ENCODE data around the gene SAMM50.

SAMM50 gene

DNA sequence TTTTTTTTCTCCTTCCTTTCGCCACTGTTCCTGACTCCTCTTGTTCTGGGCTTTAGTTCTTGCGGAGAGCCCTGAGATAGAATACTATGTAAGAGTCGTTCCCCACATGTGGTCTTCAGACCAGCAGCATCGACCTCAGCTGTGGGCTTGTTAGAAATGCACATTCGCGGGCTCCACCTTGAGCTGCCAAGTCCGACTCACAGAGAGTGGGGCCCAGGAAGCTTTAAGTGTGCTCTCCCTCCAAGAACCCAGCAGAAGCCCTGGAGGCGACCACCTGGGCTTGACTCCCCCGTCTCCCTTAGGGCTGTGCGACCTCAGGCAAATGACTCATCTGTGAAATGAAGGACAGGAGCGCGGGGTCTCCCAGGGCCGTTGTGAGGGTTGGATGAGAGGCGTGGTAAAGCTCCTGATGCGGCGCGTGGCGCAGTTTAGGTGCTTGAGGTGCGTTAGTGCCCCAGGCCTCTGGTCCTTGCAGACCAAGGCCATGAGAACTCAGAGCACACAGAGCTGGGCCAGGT lies 18.8 kb downstream of the SAMM50 start:
- no peak for TF ChIP-seq RARB (CRISPR knock-in tag; IDR thresholded peaks at IDR 0.05)
- no peak for ATAC-seq

DNA sequence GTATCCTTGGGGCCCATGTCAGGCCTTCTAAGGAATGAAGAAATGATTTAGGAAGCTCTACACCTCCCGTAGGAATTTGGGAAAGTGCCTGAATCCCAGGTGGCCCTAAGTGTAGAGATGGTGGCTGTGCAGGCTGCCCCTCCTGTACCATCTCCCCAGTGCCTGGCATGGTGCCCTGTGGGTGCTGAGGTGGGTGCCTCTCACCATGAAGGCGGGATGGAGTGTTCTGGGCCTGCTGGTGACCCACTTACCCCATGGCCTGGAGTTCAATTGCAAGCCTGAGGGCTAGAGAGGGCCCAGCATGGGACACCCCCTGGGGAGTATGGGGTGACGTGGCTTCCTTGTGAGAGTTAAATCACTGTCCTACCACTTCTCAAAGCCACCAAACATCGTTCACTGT lies 19.8 kb downstream of the SAMM50 start:
- TF ChIP-seq ZNF8 (CRISPR knock-in tag; IDR thresholded peaks at IDR 0.05) (no peak), ZNF70 (CRISPR knock-in tag; IDR thresholded peaks at IDR 0.05) (no peak), TOX (CRISPR knock-in tag; IDR thresholded peaks at IDR 0.05; ENCODE audit: borderline replicate concordance) (no peak), GLIS3 (CRISPR knock-in tag; IDR thresholded peaks at IDR 0.05) (no peak), ESRRG (CRISPR knock-in tag; IDR thresholded peaks at IDR 0.05) (no peak), ZFP3 (CRISPR knock-in tag; IDR thresholded peaks at IDR 0.05) (no peak), ZNF565 (CRISPR knock-in tag; conservative IDR thresholded peaks at IDR 0.05; ENCODE audit: low read depth) (no peak), PPARA (CRISPR knock-in tag; IDR thresholded peaks at IDR 0.05; ENCODE audit: borderline replicate concordance) (no peak), ARNTL (CRISPR knock-in tag; IDR thresholded peaks at IDR 0.05; ENCODE audit: borderline replicate concordance, low read depth) (no peak), TCF4 (CRISPR knock-in tag; IDR thresholded peaks at IDR 0.05; ENCODE audit: borderline replicate concordance) (no peak), ZFP30 (CRISPR knock-in tag; IDR thresholded peaks at IDR 0.05) (no peak), SNAI2 (CRISPR knock-in tag; IDR thresholded peaks at IDR 0.05) (no peak), BACH2 (CRISPR knock-in tag; IDR thresholded peaks at IDR 0.05; ENCODE audit: borderline replicate concordance) (no peak), ISL1 (CRISPR knock-in tag; IDR thresholded peaks at IDR 0.05) (no peak), OSR1 (CRISPR knock-in tag; IDR thresholded peaks at IDR 0.05) (no peak), RARB (CRISPR knock-in tag; IDR thresholded peaks at IDR 0.05) (no peak), CSDC2 (CRISPR knock-in tag; IDR thresholded peaks at IDR 0.05) (no peak)
- TF ChIP-seq, protein P1, sequence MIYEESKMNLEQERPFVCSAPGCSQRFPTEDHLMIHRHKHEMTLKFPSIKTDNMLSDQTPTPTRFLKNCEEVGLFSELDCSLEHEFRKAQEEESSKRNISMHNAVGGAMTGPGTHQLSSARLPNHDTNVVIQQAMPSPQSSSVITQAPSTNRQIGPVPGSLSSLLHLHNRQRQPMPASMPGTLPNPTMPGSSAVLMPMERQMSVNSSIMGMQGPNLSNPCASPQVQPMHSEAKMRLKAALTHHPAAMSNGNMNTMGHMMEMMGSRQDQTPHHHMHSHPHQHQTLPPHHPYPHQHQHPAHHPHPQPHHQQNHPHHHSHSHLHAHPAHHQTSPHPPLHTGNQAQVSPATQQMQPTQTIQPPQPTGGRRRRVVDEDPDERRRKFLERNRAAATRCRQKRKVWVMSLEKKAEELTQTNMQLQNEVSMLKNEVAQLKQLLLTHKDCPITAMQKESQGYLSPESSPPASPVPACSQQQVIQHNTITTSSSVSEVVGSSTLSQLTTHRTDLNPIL (CRISPR knock-in tag; IDR thresholded peaks at IDR 0.05; ENCODE audit: low read depth): no peak
- TF ChIP-seq, protein P2, sequence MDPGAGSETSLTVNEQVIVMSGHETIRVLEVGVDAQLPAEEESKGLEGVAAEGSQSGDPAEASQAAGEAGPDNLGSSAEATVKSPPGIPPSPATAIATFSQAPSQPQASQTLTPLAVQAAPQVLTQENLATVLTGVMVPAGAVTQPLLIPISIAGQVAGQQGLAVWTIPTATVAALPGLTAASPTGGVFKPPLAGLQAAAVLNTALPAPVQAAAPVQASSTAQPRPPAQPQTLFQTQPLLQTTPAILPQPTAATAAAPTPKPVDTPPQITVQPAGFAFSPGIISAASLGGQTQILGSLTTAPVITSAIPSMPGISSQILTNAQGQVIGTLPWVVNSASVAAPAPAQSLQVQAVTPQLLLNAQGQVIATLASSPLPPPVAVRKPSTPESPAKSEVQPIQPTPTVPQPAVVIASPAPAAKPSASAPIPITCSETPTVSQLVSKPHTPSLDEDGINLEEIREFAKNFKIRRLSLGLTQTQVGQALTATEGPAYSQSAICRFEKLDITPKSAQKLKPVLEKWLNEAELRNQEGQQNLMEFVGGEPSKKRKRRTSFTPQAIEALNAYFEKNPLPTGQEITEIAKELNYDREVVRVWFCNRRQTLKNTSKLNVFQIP (CRISPR knock-in tag; IDR thresholded peaks at IDR 0.05; ENCODE audit: borderline replicate concordance, low read depth): no peak
- ATAC-seq: no peak

DNA sequence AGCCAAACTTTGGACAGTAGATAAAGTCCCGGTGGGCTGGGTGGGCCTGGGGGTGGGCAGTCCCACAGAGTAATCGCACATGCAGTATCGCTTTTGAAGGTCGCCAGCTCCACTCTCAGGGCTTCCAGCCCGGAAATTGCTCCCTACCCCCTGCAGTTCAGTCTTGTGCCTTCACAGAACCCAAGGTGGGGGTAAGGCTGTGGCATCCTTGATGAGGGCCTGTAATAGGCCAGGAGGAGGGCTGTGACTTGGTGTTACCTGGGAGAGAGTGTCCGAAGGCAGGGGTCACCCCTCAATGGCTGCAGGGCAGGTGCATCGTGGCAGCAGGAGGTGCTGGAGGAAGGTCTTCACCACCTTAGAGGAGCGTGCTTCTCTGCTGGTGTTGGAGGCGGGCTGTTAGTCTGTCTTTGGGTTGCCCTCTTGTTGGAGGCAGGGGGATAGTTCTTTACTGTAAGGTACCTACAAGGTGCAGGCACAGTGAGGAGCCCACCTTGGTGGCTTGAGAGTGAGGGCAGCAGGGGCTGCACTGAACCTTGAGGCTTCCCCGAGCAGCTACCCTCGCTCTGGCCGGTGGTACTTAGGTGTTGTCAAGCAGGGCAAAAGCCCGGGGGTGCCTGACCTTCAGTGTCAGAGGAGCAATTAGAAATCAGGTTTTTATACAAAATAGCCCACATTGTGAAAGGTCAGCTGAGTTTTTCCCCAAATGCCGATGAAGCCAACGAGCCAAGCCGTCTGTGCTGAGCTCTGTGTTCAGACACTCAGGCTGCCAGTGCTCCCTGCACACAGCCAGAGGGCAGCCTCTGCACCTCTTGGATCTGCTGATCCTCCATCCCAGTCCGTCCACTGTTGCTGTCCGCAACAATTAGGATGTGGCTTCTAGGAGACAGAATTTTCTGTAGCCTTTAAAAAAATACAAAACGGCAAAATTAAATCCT lies 21.9 kb downstream of the SAMM50 start:
- TF ChIP-seq TOX (CRISPR knock-in tag; IDR thresholded peaks at IDR 0.05; ENCODE audit: borderline replicate concordance) (no peak), ISL1 (CRISPR knock-in tag; IDR thresholded peaks at IDR 0.05) (no peak), ZNF8 (CRISPR knock-in tag; IDR thresholded peaks at IDR 0.05) (no peak), CSDC2 (CRISPR knock-in tag; IDR thresholded peaks at IDR 0.05) (no peak), OSR1 (CRISPR knock-in tag; IDR thresholded peaks at IDR 0.05) (no peak), ZNF70 (CRISPR knock-in tag; IDR thresholded peaks at IDR 0.05) (no peak)
- ATAC-seq: no peak

DNA sequence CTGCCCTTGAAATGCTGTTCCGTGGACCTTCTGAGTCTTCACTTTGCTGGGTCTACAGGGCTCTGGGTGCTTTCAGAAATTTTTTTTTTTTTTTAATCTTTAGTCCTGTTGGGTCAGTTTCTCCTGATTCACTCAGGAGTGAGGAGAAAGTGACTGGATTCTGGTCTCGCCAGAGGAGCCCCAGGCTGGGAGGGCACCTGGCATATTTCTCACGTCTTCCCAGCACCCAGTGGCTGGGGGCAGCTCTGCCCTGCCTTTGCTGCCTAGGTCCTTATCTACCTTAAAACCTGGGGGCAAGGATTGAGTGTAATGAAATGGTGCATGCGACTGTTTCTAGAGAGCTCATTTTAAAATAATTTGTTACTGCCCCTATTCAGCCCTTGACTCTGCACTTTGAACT lies 23.3 kb downstream of the SAMM50 start:
- no peak for ATAC-seq
- TF ChIP-seq, protein P3, sequence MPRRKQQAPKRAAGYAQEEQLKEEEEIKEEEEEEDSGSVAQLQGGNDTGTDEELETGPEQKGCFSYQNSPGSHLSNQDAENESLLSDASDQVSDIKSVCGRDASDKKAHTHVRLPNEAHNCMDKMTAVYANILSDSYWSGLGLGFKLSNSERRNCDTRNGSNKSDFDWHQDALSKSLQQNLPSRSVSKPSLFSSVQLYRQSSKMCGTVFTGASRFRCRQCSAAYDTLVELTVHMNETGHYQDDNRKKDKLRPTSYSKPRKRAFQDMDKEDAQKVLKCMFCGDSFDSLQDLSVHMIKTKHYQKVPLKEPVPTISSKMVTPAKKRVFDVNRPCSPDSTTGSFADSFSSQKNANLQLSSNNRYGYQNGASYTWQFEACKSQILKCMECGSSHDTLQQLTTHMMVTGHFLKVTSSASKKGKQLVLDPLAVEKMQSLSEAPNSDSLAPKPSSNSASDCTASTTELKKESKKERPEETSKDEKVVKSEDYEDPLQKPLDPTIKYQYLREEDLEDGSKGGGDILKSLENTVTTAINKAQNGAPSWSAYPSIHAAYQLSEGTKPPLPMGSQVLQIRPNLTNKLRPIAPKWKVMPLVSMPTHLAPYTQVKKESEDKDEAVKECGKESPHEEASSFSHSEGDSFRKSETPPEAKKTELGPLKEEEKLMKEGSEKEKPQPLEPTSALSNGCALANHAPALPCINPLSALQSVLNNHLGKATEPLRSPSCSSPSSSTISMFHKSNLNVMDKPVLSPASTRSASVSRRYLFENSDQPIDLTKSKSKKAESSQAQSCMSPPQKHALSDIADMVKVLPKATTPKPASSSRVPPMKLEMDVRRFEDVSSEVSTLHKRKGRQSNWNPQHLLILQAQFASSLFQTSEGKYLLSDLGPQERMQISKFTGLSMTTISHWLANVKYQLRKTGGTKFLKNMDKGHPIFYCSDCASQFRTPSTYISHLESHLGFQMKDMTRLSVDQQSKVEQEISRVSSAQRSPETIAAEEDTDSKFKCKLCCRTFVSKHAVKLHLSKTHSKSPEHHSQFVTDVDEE (CRISPR knock-in tag; IDR thresholded peaks at IDR 0.05): no peak
- TF ChIP-seq RARB (CRISPR knock-in tag; IDR thresholded peaks at IDR 0.05) (no peak), ARNTL (CRISPR knock-in tag; IDR thresholded peaks at IDR 0.05; ENCODE audit: borderline replicate concordance, low read depth) (no peak), PPARA (CRISPR knock-in tag; IDR thresholded peaks at IDR 0.05; ENCODE audit: borderline replicate concordance) (no peak), ISL1 (CRISPR knock-in tag; IDR thresholded peaks at IDR 0.05) (no peak), TCF4 (CRISPR knock-in tag; IDR thresholded peaks at IDR 0.05; ENCODE audit: borderline replicate concordance) (no peak), ZFP30 (CRISPR knock-in tag; IDR thresholded peaks at IDR 0.05) (no peak), ESRRG (CRISPR knock-in tag; IDR thresholded peaks at IDR 0.05) (no peak), OSR1 (CRISPR knock-in tag; IDR thresholded peaks at IDR 0.05) (no peak), GLIS3 (CRISPR knock-in tag; IDR thresholded peaks at IDR 0.05) (no peak), ZNF8 (CRISPR knock-in tag; IDR thresholded peaks at IDR 0.05) (no peak), ZNF70 (CRISPR knock-in tag; IDR thresholded peaks at IDR 0.05) (no peak), BACH2 (CRISPR knock-in tag; IDR thresholded peaks at IDR 0.05; ENCODE audit: borderline replicate concordance) (no peak), ZFP3 (CRISPR knock-in tag; IDR thresholded peaks at IDR 0.05) (no peak)
- TF ChIP-seq, protein P4, sequence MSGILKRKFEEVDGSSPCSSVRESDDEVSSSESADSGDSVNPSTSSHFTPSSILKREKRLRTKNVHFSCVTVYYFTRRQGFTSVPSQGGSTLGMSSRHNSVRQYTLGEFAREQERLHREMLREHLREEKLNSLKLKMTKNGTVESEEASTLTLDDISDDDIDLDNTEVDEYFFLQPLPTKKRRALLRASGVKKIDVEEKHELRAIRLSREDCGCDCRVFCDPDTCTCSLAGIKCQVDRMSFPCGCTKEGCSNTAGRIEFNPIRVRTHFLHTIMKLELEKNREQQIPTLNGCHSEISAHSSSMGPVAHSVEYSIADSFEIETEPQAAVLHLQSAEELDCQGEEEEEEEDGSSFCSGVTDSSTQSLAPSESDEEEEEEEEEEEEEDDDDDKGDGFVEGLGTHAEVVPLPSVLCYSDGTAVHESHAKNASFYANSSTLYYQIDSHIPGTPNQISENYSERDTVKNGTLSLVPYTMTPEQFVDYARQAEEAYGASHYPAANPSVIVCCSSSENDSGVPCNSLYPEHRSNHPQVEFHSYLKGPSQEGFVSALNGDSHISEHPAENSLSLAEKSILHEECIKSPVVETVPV (CRISPR knock-in tag; IDR thresholded peaks at IDR 0.05): no peak
- TF ChIP-seq, protein P1 (CRISPR knock-in tag; IDR thresholded peaks at IDR 0.05; ENCODE audit: low read depth): no peak

Measured in SK-N-SH treated with all-trans-retinoic acid at 6 μM for 48 hours (cell line).